T-cell (primary cell): ENCODE measurements around the gene INTS6L. TPM values are rescaled to one million over a fixed set of nuclear protein-coding genes. Genes with fewer than 3 reads are reported as not detected.
A peak's percentile ranks its signal among the peaks of the same experiment; 100 is the strongest.

Experiments used
- ATAC-seq, 4 experiments: fragments of 200-7000 bp in 3 of 4; fragments of 150-1000 bp in 1 of 4; cut with Tn5 transposase; replicated peaks in 1 of 4; 1 replicate in 3 of 4; 2 replicates in 1 of 4; pipeline ENCODE4 v1.10.0; 2021; ENCODE audit warnings: moderate library complexity in 3 of 4, mild to moderate bottlenecking in 2 of 4, moderate number of reproducible peaks in 1 of 4
- CTCF ChIA-PET, 2 donors: fragments of 300-600 bp; sonication (Branson Sonifier 250); formaldehyde crosslinking; loops; one replicate each; lab custom pipeline; 2022; ENCODE audit warnings: antibody characterized with exemption in 2 of 2; lab: Charles Lee
- POLR2A ChIA-PET, 2 donors: fragments of 300-600 bp; sonication (Branson Sonifier 250); formaldehyde crosslinking; loops; one replicate each; lab custom pipeline; 2022; ENCODE audit warnings: antibody characterized with exemption in 2 of 2; lab: Charles Lee
- DNase-seq, 35 experiments: peaks; one replicate each; pipeline versions ENCODE4 v3.0.0 to v3.0.0-alpha.2; 2013 to 2023
- H3K27ac ChIP-seq: one replicate; pipeline ENCODE4 v1.5.1; 2013; ENCODE audit warnings: low read length
- H3K27me3 ChIP-seq, 2 experiments: replicated peaks in 1 of 2; 1 replicate in 1 of 2; 2 replicates in 1 of 2; pipeline versions ENCODE4 v1.6.1 to v1.7.0; 2013; ENCODE audit warnings: low read length in 1 of 2, mixed read lengths in 1 of 2; ENCODE audit not compliant: control insufficient read depth in 2 of 2, insufficient read depth in 2 of 2; ENCODE audit errors: extremely low read depth in 1 of 2
- H3K36me3 ChIP-seq, 2 donors: 1 replicate in 1 of 2; 2 replicates in 1 of 2; pipeline versions ENCODE4 v1.6.1 to v1.7.0; 2013; ENCODE audit warnings: low read length in 1 of 2; ENCODE audit not compliant: control insufficient read depth in 2 of 2, insufficient read depth in 1 of 2; ENCODE audit errors: extremely low read depth in 1 of 2
- H3K4me1 ChIP-seq, 2 experiments: 1 replicate in 1 of 2; 2 replicates in 1 of 2; pipeline versions ENCODE4 v1.6.1 to v1.7.0; 2013; ENCODE audit warnings: low read length in 2 of 2, mixed read lengths in 1 of 2; ENCODE audit not compliant: insufficient read depth in 2 of 2, control insufficient read depth in 1 of 2; ENCODE audit errors: extremely low read depth in 1 of 2
- H3K4me3 ChIP-seq, 2 donors: 1 replicate in 1 of 2; 2 replicates in 1 of 2; pipeline versions ENCODE4 v1.5.1 to v1.7.0; 2013; ENCODE audit warnings: mild to moderate bottlenecking in 2 of 2, low read length in 1 of 2, moderate library complexity in 1 of 2; ENCODE audit not compliant: control insufficient read depth in 1 of 2; ENCODE audit errors: extremely low read depth in 1 of 2
- H3K9me3 ChIP-seq: 2 replicates; pipeline ENCODE4 v1.7.0; 2013
- H3K27ac Mint-ChIP-seq, 2 donors: one replicate each; pipeline ENCODE4 v1.8.0; 2020 to 2021; ENCODE audit warnings: mild to moderate bottlenecking in 2 of 2, mixed read lengths in 2 of 2
- H3K27me3 Mint-ChIP-seq, 2 donors: one replicate each; pipeline ENCODE4 v1.8.0; 2021 to 2022; ENCODE audit warnings: mixed read lengths in 2 of 2
- H3K36me3 Mint-ChIP-seq: one replicate; pipeline ENCODE4 v1.8.0; 2021; ENCODE audit warnings: mixed read lengths
- H3K4me1 Mint-ChIP-seq, 3 donors: one replicate each; pipeline ENCODE4 v1.8.0; 2020 to 2022; ENCODE audit warnings: mixed read lengths in 3 of 3, mild to moderate bottlenecking in 1 of 3
- H3K4me3 Mint-ChIP-seq, 3 donors: one replicate each; pipeline ENCODE4 v1.8.0; 2020 to 2022; ENCODE audit warnings: mild to moderate bottlenecking in 3 of 3, mixed read lengths in 3 of 3, moderate library complexity in 3 of 3
- H3K9me3 Mint-ChIP-seq, 3 donors: one replicate each; pipeline ENCODE4 v1.8.0; 2020 to 2022; ENCODE audit warnings: mixed read lengths in 3 of 3
- WGBS: methylation state at CpG from one replicate; pipeline ENCODE4 v1.1.5; 2013; ENCODE audit warnings: missing lambda C conversion rate; ENCODE audit not compliant: insufficient coverage; 5-methylcytosine and 5-hydroxymethylcytosine counted together
- total RNA-seq, 35 experiments: library from RNA in 6 of 35; stranded (reverse) in 6 of 35; fragments of 120-200 nt in 1 of 35; gene quantifications; one replicate each; pipeline versions ENCODE4 v1.2.1 to v1.2.4 and lab custom pipeline; 2013 to 2026

Gene INTS6L
- total RNA-seq, 5 donors from 2014 or later (not counting 1 experiment from before 2014, with no cell fraction given): 28.6 to 41.8 (median 30.4) TPM

DNA sequence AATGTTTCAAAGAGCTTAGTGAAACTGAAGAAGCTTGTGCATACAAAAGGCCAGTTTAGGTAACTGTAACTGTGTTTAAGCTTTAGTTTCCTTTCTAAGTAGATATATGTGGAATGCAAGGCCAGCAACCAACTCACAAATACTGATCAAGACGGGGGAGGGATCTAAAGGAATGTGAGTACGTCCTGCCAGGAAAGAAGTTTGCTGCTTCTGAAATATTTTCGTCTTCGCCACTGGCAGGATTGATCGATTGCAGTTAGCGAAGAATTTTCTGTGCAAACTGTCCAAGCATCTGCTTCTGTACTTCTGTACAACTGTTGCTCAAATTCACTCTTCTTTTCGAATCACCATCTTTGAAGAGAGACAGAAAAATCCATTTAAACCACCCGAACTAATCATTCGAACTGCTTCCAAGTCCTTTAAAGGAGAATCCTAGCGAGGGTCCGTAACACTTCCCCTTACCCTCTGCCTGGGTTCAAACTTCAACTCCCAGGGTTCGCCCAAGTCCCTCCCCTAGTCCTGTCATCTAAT is 373 bp upstream of the INTS6L start:
- POLR2A ChIA-PET: interaction anchor here in 1 of 2 donors (0.5 kb wide), 1 partner anchor 15 kb away, joined by 7 read pairs; no protein-coding TSS in a partner anchor
- peak overlapping the region; percentile 25 to 84 for H3K4me3 ChIP-seq
- H3K4me1 ChIP-seq: peaks cover 12 to 13% of the 10 kb centered on the region in 2 experiments
- DNase-seq (no peak), ATAC-seq (no peak)
- H3K36me3 ChIP-seq: no peaks in the 10 kb centered on the region
- Mint-ChIP-seq H3K27me3 (peaks cover 0 to 14% of the 10 kb centered on the region in 2 donors), H3K27ac (peak overlapping the region; percentile 97 to 99), H3K4me1 (peaks cover 32 to 35% (median 32%) of the 10 kb centered on the region in 3 donors), H3K9me3 (no peaks in the 10 kb centered on the region), H3K4me3 (peak overlapping the region; percentile 96 to 98 (median 97)), H3K36me3 (no peaks in the 10 kb centered on the region)
- no peaks in the 10 kb centered on the region for H3K27me3 ChIP-seq
- WGBS: 0% methylated on average over 2 of the region's 12 CpGs
- CTCF ChIA-PET: interaction anchor here in 1 of 2 donors (0.6 kb wide), 1 partner anchor 10 kb away, joined by 4 read pairs; no protein-coding TSS in a partner anchor
- H3K27ac ChIP-seq: peak overlapping the region; percentile 78
- no peaks in the 10 kb centered on the region for H3K9me3 ChIP-seq

DNA sequence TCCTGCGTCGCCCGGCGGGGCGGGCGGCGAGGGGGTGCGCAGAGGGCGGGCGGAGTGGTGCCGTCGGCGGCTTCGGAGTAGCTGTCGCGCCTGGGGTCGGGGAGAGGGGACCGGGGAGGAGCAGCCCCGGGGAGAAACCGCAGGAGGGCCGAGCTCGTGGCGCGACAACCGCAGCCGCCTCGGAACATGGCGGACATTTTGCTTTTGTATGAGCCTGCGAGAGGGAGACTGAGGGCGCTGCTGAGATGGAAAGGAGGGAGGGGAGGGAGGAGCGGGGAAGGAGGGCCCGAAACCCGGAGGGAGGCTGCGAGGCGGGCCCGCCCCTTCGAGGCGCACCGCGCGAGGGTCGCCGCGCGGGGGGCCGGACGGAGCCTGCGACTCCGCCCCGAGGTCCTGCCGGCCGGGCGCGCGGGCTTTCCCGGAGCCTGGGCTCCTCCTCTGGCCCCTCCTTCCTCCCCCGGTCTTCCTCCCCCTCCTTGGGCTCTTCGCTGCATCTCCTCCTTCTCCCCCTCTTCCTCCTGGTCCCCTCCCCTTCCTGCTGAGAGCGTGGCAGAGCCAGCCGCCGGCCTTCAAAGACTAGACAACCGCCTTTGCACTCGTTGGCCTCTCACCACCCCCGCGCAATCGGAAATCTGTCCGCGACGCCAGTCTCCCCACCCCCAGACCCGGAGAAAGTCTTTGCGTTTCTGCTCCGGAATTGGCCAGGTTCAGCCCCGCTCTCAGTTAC is 1.1 kb downstream of the INTS6L start:
- H3K4me1 Mint-ChIP-seq: peaks cover 43 to 47% (median 43%) of the 10 kb centered on the region in 3 donors
- H3K36me3 Mint-ChIP-seq: peaks cover 9% of the 10 kb centered on the region
- H3K27me3 ChIP-seq: no peaks in the 10 kb centered on the region
- DNase-seq: peak; percentile 51 to 90 (median 78)
- peaks cover 12 to 13% of the 10 kb centered on the region in 2 experiments for H3K4me1 ChIP-seq
- H3K36me3 ChIP-seq: no peaks in the 10 kb centered on the region
- WGBS: 0% methylated on average over 37 of the region's 73 CpGs
- peak overlapping the region; percentile 96 to 98 (median 97) for H3K4me3 Mint-ChIP-seq
- peak overlapping the region; percentile 95 to 97 for H3K27ac Mint-ChIP-seq
- ChIA-PET CTCF (interaction anchor here in 1 of 2 donors (0.6 to 0.9 kb wide), 2 partner anchors 23 to 220 kb away, joined by 3 to 4 read pairs; no protein-coding TSS in a partner anchor), POLR2A (interaction anchor here in 1 of 2 donors (0.5 to 1.0 kb wide), 2 partner anchors 10 to 50 kb away, joined by 3 to 4 read pairs; no protein-coding TSS in a partner anchor)
- no peaks in the 10 kb centered on the region for H3K9me3 Mint-ChIP-seq
- peaks cover 0 to 10% of the 10 kb centered on the region in 2 donors for H3K27me3 Mint-ChIP-seq
- ATAC-seq: peak; percentile 69 to 79 (median 73)
- H3K27ac ChIP-seq: peak overlapping the region; percentile 78
- no peaks in the 10 kb centered on the region for H3K9me3 ChIP-seq
- H3K4me3 ChIP-seq: peak overlapping the region; percentile 72 to 84

GRCh38 chrX:135522132-135522530 is 1.7 kb downstream of the INTS6L start:
- CTCF ChIA-PET: interaction anchor here in 1 of 2 donors (0.6 to 0.9 kb wide), 2 partner anchors 22 to 220 kb away, joined by 3 to 4 read pairs; no protein-coding TSS in a partner anchor
- peak overlapping the region; percentile 49 to 55 for H3K4me3 ChIP-seq
- ATAC-seq: no peak

GRCh38 chrX:135522878-135523693 is 2.6 kb downstream of the INTS6L start:
- peak overlapping the region in 1 of 2 donors; percentile 95 for H3K27ac Mint-ChIP-seq

More at GRCh38 chrX:135522132-135522530, 1.7 kb downstream of the INTS6L start:
- peaks cover 0 to 10% of the 10 kb centered on the region in 2 donors for H3K27me3 Mint-ChIP-seq
- Histone ChIP-seq H3K4me1 (peaks cover 12 to 13% of the 10 kb centered on the region in 2 experiments), H3K27me3 (no peaks in the 10 kb centered on the region), H3K27ac (peak overlapping the region; percentile 22), H3K36me3 (no peaks in the 10 kb centered on the region), H3K9me3 (no peaks in the 10 kb centered on the region)
- peaks cover 44 to 50% (median 45%) of the 10 kb centered on the region in 3 donors for H3K4me1 Mint-ChIP-seq
- H3K9me3 Mint-ChIP-seq: no peaks in the 10 kb centered on the region
- peak overlapping the region; percentile 86 to 98 (median 96) for H3K4me3 Mint-ChIP-seq
- WGBS: 0% methylated on average over 1 of the region's 9 CpGs
- POLR2A ChIA-PET: interaction anchor here in 1 of 2 donors (0.5 to 1.0 kb wide), 2 partner anchors 10 to 50 kb away, joined by 3 to 4 read pairs; no protein-coding TSS in a partner anchor
- H3K27ac Mint-ChIP-seq: peak overlapping the region; percentile 93 to 95
- no peak for DNase-seq
- H3K36me3 Mint-ChIP-seq: peaks cover 10% of the 10 kb centered on the region

GRCh38 chrX:135528254-135528653 is 7.8 kb downstream of the INTS6L start:
- H3K36me3 ChIP-seq: no peaks in the 10 kb centered on the region
- H3K4me3 ChIP-seq: no peak overlapping the region
- CTCF ChIA-PET: no interaction called here
- DNase-seq (no peak), ATAC-seq (no peak)
- Mint-ChIP-seq H3K27ac (no peak overlapping the region), H3K27me3 (peaks cover 0 to 13% of the 10 kb centered on the region in 2 donors), H3K36me3 (peaks cover 23% of the 10 kb centered on the region), H3K9me3 (no peaks in the 10 kb centered on the region), H3K4me1 (peaks cover 56 to 72% (median 70%) of the 10 kb centered on the region in 3 donors), H3K4me3 (no peak overlapping the region)
- no CpG with 5 or more reads among the region's 5 CpGs for WGBS
- POLR2A ChIA-PET: no interaction called here
- no peaks in the 10 kb centered on the region for H3K27me3 ChIP-seq
- H3K27ac ChIP-seq: no peak overlapping the region
- no peaks in the 10 kb centered on the region for H3K9me3 ChIP-seq
- H3K4me1 ChIP-seq: peaks cover under 1 to 7% of the 10 kb centered on the region in 2 experiments

More at GRCh38 chrX:135522878-135523693, 2.6 kb downstream of the INTS6L start:
- Histone ChIP-seq H3K36me3 (no peaks in the 10 kb centered on the region), H3K27me3 (no peaks in the 10 kb centered on the region), H3K27ac (peak overlapping the region; percentile 22), H3K4me1 (peaks cover 12 to 13% of the 10 kb centered on the region in 2 experiments), H3K4me3 (peak overlapping the region in 1 of 2 donors; percentile 55), H3K9me3 (no peaks in the 10 kb centered on the region)
- CTCF ChIA-PET: interaction anchor here (0.6 to 1.0 kb wide), 3 partner anchors 9 to 1604 kb away, joined by 3 to 4 read pairs (median 3); no protein-coding TSS in a partner anchor
- H3K36me3 Mint-ChIP-seq: peaks cover 12% of the 10 kb centered on the region
- peak in 1 of 35 experiments; percentile 9 for DNase-seq
- 50% methylated on average over 5 of the region's 20 CpGs for WGBS
- H3K4me1 Mint-ChIP-seq: peaks cover 53 to 57% (median 54%) of the 10 kb centered on the region in 3 donors
- peaks cover 0 to 8% of the 10 kb centered on the region in 2 donors for H3K27me3 Mint-ChIP-seq
- POLR2A ChIA-PET: no interaction called here
- no peaks in the 10 kb centered on the region for H3K9me3 Mint-ChIP-seq
- no peak for ATAC-seq
- peak overlapping the region; percentile 86 to 98 (median 96) for H3K4me3 Mint-ChIP-seq
